Measurements from ENCODE around the gene SSU72.
A peak's percentile ranks its signal among the peaks of the same experiment; 100 is the strongest.
"Not testable (repeated sequence)": the region's sequence is repeated elsewhere in the genome, so short reads cannot be mapped to it uniquely, and the experiment has no call there.

SSU72 gene

DNA sequence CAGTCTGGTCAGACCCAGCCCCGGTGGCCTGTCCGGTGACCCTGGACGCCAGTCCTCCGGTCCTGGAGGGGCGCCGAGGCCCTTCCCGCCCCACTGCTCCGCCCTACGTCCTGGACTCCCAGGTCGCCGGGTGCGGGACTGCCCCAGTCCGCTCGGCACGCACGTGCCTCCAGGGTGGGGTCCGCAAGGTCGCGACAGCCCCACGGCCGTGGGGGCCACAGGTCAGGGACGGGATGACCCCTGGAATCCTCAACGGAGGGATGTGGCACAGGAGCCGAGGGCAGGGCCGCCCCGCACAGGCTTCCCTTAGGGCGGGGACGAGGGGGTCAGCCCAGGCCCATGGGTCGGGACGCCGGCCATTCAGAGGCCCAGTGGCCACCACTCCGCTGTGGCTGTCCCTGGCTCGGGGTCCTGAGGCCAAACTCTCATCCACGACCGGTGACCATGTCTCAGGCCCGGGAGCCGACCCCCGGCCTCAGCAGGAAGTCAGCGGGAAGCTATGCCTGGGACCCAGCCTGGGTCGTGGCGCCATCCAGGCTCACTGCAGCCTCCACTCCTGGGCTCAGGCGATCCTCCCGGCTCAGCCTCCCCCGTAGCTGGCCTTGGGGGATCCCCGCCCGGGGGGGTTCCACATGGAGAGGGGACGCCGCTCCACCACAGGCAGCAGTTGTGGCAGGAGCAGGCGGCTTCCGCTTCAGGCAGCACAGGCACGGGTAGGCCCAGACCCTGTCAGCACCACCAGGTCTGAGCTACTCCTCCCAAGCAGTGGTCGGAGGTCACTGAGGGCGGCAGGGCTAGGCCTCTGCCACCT is 33.6 kb downstream of the SSU72 start:
- no peak for DNase-seq
- ATAC-seq = no peak

- ATAC-seq (peak; percentile 31), DNase-seq (peak; percentile 65)
Measured at GRCh38 chr1:1540090-1540817, 34.4 kb downstream of the SSU72 start, which contains the start of gene TMEM240. TSS of gene TMEM240 (minus strand) at chr1:1540624. CDS start at chr1:1540346, 278 bp downstream.

DNA sequence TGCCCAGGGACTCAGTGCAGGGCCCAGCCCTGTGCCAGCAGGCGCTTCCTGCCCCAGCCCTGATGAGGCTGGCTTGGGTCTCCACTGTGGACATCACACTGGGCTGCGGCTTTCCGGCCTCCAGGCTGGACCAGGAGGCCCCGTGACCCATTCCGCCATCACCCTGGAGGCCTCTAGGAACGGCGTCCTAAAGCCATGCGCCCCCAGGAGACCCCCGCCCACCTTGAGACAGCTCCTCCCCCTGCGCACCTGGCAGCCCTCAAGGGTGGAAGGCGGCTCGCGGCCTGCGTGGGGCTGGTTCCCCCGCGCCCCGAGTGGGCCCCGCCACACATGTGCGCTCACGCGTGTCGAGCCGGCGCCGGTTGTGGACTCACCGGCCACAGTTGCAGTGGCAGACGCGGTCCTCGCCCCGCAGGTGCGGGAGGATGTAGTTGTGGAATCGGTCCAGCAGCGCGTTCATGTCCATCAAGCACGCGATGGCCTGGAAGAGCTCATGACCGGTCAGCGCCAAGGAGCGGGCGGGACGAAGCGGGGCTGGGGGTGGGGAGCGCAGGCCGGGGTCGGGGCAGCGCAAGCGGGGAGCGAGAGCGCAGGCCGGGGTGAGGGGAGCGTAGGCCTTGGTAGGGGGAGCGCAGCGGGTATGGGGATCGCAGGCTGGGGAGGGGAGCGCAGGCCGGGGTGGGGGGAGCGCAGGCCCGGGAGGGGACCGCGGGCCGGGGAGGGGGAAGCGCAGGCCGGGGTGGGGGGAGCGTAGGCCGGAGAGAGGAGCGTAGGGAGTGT is 35.2 kb downstream of the SSU72 start:
- no peak for DNase-seq
- no peak for ATAC-seq

DNA sequence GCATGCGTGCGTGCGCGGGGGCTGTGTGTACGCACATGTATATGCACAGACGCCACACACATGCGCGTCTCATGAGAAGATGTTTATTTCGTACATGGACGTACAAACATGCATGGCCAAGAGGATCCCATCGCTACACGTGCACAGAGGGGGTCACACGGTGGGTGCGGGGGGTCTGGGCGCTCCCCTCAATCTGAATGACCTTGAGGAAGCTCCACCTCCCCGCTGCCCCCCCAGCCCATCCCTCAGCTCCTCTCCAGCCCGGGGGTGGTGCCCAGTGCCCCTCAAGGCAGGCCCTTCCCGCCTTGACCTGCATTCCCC is 35.7 kb downstream of the SSU72 start:
- no peak for ATAC-seq
- no peak for DNase-seq

DNA sequence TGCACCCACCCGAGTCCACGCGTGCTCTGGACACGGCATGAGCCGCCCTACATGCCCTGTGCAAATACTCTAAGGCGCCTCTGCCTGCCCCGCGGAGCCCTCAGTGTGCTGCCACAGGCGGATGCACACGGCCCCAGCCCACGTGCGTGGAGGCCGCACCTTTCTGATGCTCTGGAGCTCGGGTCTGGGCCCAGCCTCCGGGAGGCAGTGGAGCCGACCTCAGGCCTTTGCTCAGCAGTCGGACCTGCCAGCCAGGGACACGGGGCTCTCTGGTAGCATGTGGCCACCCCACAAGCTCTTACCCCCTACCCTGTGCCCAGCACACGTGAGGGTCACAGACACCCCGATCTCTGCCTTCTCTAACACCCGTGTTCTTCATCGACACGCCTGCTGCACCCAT is 36.3 kb downstream of the SSU72 start:
- DNase-seq = no peak
- no peak for ATAC-seq

- ATAC-seq = no peak
- no peak for DNase-seq
Measured at GRCh38 chr1:1537626-1538250, 36.9 kb downstream of the SSU72 start.

GRCh38 chr1:1536938-1537546 is 37.6 kb downstream of the SSU72 start:
- ATAC-seq = no peak
- DNase-seq = no peak

GRCh38 chr1:1536019-1536937 is 38.4 kb downstream of the SSU72 start:
- ATAC-seq = no peak
- DNase-seq = no peak

- ATAC-seq (no peak), DNase-seq (no peak)
Measured at GRCh38 chr1:1535201-1536018, 39.3 kb downstream of the SSU72 start.

- DNase-seq = no peak
- ATAC-seq = no peak
Measured at GRCh38 chr1:1534401-1535154, 40.1 kb downstream of the SSU72 start.

DNA sequence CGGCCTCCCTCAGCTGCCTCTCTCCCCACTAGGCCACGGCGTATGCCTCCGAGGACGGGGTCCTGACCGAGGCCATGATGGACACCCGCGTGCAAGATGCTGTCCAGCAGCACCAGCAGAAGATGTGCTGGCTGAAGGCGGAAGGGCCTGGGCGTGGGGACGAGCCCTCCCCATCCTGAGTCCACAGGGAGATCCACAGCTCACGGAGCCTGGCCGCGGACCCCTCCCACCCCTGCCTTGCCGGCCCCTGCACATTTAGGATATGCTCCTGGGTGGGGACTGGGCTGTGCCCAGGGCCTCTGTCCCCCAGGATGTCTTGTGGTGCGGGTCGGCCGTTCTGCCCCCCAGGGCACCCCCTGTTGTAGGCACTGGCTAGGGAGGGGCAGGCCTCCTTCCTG is 40.8 kb downstream of the SSU72 start:
- ATAC-seq, DNase-seq: not testable (repeated sequence)

DNA sequence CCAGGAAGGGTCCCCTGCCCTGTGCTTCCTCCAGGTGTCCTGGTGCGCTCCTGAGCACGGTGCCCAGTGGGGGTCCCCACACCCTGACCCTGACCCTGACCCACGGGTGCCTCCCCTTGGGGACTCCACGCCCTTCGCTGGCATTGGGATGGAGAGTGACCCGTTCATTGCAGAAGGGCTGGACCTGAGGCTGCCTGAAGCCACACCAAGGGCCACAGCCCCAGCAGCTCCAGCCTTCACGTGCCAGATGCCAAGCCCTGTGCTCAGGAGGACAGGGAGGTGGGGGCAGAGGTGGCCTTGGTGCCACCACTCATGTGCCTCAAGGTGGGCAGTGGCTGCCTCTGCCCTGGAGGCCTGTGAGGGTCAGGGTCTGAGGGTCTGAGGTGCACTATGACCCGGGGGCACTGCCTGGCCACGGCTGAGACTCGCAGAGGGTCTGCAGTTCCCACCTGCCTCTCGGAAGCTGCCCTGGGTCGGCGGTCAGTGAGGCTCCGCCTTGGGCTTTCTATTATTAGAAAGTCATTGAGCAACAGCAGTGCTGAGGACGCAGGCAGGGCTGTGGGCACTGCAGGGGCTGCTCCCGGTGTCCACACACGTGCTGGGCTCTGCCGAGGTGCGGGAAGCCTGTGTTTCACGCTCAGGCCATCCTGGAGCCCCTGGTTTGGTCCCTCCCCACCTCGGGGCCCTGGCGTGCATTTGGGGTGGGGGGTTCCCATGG is 41.3 kb downstream of the SSU72 start:
- not testable (repeated sequence) for DNase-seq, ATAC-seq

- DNase-seq (no peak), ATAC-seq (no peak)
Measured at GRCh38 chr1:1531947-1532346, 42.7 kb downstream of the SSU72 start.

DNA sequence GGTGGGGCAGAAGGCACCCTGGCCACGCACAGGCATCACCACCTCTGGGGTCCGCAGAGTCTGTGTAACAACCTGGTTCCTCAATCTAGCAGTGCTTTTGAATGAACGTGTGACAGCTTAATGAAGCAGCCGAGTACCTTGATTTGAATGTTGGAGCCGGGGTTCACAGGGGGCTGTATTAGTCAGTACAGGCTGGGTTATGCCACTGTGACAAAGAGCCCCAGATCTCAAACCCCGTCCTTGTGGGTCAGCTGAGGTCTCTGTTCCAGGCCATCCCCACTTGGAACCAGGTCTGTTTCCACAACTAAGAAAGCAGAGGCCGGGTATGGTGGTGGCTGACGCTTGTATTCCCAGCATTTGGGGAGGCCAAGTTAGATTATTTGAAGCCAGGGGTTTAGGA is 44.7 kb downstream of the SSU72 start:
- DNase-seq = no peak
- no peak for ATAC-seq

- ATAC-seq (no peak), DNase-seq (no peak)
Measured at GRCh38 chr1:1529321-1529720, 45.3 kb downstream of the SSU72 start.

- no peak for DNase-seq
- ATAC-seq = no peak
Measured at GRCh38 chr1:1528301-1529267, 46.1 kb downstream of the SSU72 start.

DNA sequence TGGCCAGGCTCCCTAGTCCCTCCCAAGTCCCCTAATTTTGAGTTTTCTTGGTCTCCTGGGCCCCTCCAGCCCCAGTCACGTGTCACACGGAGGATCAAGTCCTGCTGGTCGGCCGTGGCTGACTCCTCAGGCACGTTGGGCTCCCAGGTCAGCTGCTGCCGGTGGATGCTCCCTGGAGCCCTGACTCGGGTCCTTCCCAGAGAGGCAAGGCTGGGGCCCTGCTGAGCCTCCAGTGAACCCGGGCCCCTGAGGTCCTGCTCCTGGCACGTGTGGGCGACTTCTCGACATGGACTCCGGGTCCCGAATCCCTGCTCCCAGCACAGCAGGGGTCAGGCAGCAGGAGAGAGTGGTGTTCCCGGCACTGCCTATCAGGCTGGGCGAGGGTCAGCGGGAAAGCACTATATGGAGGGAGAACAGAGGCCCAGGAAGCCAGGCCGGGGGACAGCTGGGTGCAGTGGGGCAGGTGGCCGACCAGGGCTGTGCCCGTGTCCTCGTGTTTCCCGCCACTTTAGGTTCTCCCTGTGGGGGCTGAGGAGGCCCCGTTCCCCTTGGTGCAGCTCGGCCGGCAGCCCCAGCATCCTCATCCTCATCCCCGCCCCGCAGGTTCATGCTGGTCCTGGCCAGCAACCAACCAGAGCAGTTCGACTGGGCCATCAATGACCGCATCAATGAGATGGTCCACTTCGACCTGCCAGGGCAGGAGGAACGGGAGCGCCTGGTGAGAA is 47.4 kb downstream of the SSU72 start:
- DNase-seq (no peak), ATAC-seq (peak; percentile 8)
